HepG2 (cell line): ENCODE measurements around the gene GLG1. TPM values are rescaled to one million over a fixed set of nuclear protein-coding genes. Genes with fewer than 3 reads are reported as not detected.

Source experiments
- DPF2 ChIP-seq: sonication (generic); formaldehyde crosslinking; IDR thresholded peaks from 2 replicates; pipeline ENCODE4 v1.4.0; 2020; ENCODE audit warnings: mild to moderate bottlenecking, low read depth, missing genetic modification reagents, borderline replicate concordance
- NFE2L1 ChIP-seq: sonication (generic); formaldehyde crosslinking; IDR thresholded peaks from 2 replicates; pipeline ENCODE4 v1.4.0; 2020; ENCODE audit warnings: missing genetic modification reagents, mild to moderate bottlenecking, borderline replicate concordance
- NKX3-1 ChIP-seq: sonication (generic); formaldehyde crosslinking; IDR thresholded peaks from 2 replicates; pipeline ENCODE4 v1.5.0; 2020; ENCODE audit warnings: missing genetic modification reagents
- RORA ChIP-seq: sonication (generic); formaldehyde crosslinking; IDR thresholded peaks from 2 replicates; pipeline ENCODE4 v1.5.0; 2020; ENCODE audit warnings: mild to moderate bottlenecking, missing genetic modification reagents, moderate library complexity
- SNAPC2 ChIP-seq: sonication (generic); formaldehyde crosslinking; IDR thresholded peaks from 2 replicates; pipeline ENCODE4 v1.8.1; 2022; ENCODE audit warnings: mild to moderate bottlenecking, missing genetic modification reagents
- TBL1XR1 ChIP-seq: fragments of 150-350 bp; IDR thresholded peaks from 2 replicates; pipeline ENCODE4 v1.6.1; 2014; ENCODE audit warnings: borderline replicate concordance, low read length; ENCODE audit not compliant: partially characterized antibody
- ZNF142 ChIP-seq: sonication (generic); formaldehyde crosslinking; IDR thresholded peaks from 2 replicates; pipeline ENCODE4 v1.4.0; 2020; ENCODE audit warnings: missing genetic modification reagents
- ZNF225 ChIP-seq: sonication (generic); formaldehyde crosslinking; IDR thresholded peaks from 2 replicates; pipeline ENCODE4 v1.4.0; 2020; ENCODE audit warnings: mild to moderate bottlenecking, missing genetic modification reagents
- ZNF34 ChIP-seq: sonication (generic); formaldehyde crosslinking; IDR thresholded peaks from 2 replicates; pipeline ENCODE4 v1.4.0; 2020; ENCODE audit warnings: mild to moderate bottlenecking, missing genetic modification reagents, borderline replicate concordance
- ZNF512B ChIP-seq: sonication (generic); formaldehyde crosslinking; IDR thresholded peaks from 2 replicates; pipeline ENCODE4 v1.5.1; 2020; ENCODE audit warnings: missing genetic modification reagents, mild to moderate bottlenecking, borderline replicate concordance
- ZNF543 ChIP-seq: sonication (generic); formaldehyde crosslinking; IDR thresholded peaks from 2 replicates; pipeline ENCODE4 v1.4.0; 2020; ENCODE audit warnings: mild to moderate bottlenecking, missing genetic modification reagents
- ZNF546 ChIP-seq: sonication (generic); formaldehyde crosslinking; conservative IDR thresholded peaks from 2 replicates; pipeline ENCODE4 v1.8.1; 2023; ENCODE audit warnings: mild to moderate bottlenecking, missing genetic modification reagents
- ZUFSP ChIP-seq: sonication (generic); formaldehyde crosslinking; IDR thresholded peaks from 2 replicates; pipeline ENCODE4 v1.9.0; 2021; ENCODE audit warnings: missing genetic modification reagents, mild to moderate bottlenecking, borderline replicate concordance
- polyA plus RNA-seq, 8 experiments: library from polyadenylated mRNA; depleted of rRNA in 3 of 8; stranded (reverse) in 7 of 8; unstranded in 1 of 8; fragments of >200 nt; fragmentation: Illumina TruSeq in 4 of 8; extraction: Trizol in 4 of 8; gene quantifications; 2 replicates each; pipeline versions ENCODE4 v1.2.1 to v1.2.3, GENCODE V29; 2011 to 2016; ENCODE audit warnings: low read depth in 4 of 8, missing spikeins in 1 of 8, mixed read lengths in 1 of 8; ENCODE audit not compliant: insufficient read depth in 1 of 8
- total RNA-seq, 5 experiments: library from RNA; depleted of rRNA; stranded (reverse); fragments of >200 nt; fragmentation: Illumina TruSeq; extraction: Trizol; gene quantifications; 2 replicates each; pipeline ENCODE4 v1.2.3, GENCODE V29; 2016; ENCODE audit warnings: low read depth in 1 of 5

Gene GLG1
- total and polyA plus RNA-seq, 2 of the 13 experiments (the other 11 are each of a cell fraction or from before 2014, with no cell fraction given), result 87.7 to 141 TPM

- TF ChIP-seq ZNF142 (CRISPR knock-in tag) (no peak), ZNF225 (no peak), ZUFSP (CRISPR knock-in tag) (no peak), RORA (CRISPR knock-in tag) (no peak), SNAPC2 (CRISPR knock-in tag) (no peak), NKX3-1 (no peak), ZNF543 (peak; percentile 67; the same call in 1 of the 2 replicates), NFE2L1 (CRISPR knock-in tag) (no peak), DPF2 (CRISPR knock-in tag) (peak; percentile 81), ZNF512B (CRISPR knock-in tag) (no peak; the same call in 1 of the 2 replicates), ZNF546 (CRISPR knock-in tag) (no peak), TBL1XR1 (no peak), ZNF34 (CRISPR knock-in tag) (no peak)
These were observed 36.3 kb downstream of the GLG1 start (continued) for GRCh38 chr16:74570412-74571301.
